Kidney epithelial cell (primary cell): ENCODE measurements around the gene NXPH4. TPM values are rescaled to one million over a fixed set of nuclear protein-coding genes. Genes with fewer than 3 reads are reported as not detected.

Experiments used
- DNase-seq: peaks from one replicate; pipeline ENCODE4 v3.0.0-alpha.2; 2010; ENCODE audit warnings: low read depth
- H3K27me3 ChIP-seq: 2 replicates; pipeline ENCODE4 v1.6.0; 2011; ENCODE audit warnings: low read length; ENCODE audit not compliant: control insufficient read depth, insufficient read depth
- H3K36me3 ChIP-seq: 2 replicates; pipeline ENCODE4 v1.5.1; 2011; ENCODE audit warnings: low read length; ENCODE audit not compliant: control insufficient read depth, insufficient read depth
- H3K4me3 ChIP-seq: 2 replicates; pipeline ENCODE4 v1.5.1; 2011; ENCODE audit warnings: low read depth, mild to moderate bottlenecking, control low read depth, low read length
- total RNA-seq: library from RNA; depleted of rRNA; stranded (reverse); fragments of >200 nt; gene quantifications from 2 replicates; pipeline ENCODE4 v1.2.3, GENCODE V29; 2015
- TF ChIP-seq, protein P1 (sequence below): IDR thresholded peaks from 2 replicates; pipeline ENCODE4 v1.5.1; 2011; ENCODE audit warnings: mild to moderate bottlenecking, moderate library complexity, low read length, control low read depth, inconsistent platforms; ENCODE audit not compliant: insufficient read depth, poor library complexity, severe bottlenecking

Gene NXPH4
- total RNA-seq, 1 donor from 2014 or later: 5.9 TPM

DNA sequence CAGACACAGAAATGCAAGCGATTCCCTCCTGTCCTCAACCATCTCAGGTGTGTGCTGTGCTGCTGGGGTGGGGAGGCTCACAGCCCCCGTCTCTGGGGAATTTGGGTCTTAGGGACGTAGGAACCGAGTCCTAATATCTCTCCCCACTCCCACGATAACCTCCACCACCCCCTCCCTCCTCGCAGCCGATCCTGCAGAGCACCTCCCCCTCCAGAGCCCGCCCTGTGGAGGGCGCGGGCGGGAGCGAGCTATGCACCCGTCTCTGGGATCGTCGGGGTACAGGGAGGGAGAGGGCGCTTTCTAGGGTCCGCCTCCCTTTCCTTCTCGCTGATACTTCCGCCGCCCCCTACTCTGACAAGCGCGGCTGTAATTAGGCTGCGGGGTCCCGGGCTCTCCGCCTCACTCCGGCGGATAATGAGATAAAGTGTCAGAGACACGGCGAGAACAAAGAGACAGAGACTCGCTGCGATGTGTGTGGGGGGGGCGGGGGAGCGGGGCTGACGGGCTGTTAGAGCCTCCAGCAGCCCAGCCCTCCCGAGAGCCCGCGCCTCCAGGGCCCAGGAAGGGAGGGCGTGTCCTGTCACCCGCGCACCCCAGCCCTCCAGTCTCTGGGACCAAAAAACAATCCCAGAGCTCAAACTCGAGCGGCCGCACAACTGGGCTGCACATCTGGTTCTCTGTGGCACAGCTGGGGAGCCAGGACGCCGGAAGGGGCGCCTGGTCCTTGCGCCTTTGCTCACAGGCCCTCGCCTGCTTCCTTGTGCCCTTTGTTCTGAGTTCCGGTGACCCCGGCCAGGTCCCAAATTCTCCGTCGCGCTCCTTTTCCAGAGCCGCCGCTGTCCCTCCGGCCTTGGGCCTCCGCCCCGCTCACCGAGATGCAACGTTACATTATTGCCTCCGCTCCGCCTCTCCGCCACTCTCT is 21.6 kb downstream of the NXPH4 start:
- no peak for DNase-seq
- Histone ChIP-seq H3K27me3 (peaks cover 80% of the 10 kb centered on the region), H3K4me3 (peak overlapping the region; percentile 26), H3K36me3 (peaks cover 1% of the 10 kb centered on the region)
- TF ChIP-seq, protein P1, sequence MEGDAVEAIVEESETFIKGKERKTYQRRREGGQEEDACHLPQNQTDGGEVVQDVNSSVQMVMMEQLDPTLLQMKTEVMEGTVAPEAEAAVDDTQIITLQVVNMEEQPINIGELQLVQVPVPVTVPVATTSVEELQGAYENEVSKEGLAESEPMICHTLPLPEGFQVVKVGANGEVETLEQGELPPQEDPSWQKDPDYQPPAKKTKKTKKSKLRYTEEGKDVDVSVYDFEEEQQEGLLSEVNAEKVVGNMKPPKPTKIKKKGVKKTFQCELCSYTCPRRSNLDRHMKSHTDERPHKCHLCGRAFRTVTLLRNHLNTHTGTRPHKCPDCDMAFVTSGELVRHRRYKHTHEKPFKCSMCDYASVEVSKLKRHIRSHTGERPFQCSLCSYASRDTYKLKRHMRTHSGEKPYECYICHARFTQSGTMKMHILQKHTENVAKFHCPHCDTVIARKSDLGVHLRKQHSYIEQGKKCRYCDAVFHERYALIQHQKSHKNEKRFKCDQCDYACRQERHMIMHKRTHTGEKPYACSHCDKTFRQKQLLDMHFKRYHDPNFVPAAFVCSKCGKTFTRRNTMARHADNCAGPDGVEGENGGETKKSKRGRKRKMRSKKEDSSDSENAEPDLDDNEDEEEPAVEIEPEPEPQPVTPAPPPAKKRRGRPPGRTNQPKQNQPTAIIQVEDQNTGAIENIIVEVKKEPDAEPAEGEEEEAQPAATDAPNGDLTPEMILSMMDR: no peak

DNA sequence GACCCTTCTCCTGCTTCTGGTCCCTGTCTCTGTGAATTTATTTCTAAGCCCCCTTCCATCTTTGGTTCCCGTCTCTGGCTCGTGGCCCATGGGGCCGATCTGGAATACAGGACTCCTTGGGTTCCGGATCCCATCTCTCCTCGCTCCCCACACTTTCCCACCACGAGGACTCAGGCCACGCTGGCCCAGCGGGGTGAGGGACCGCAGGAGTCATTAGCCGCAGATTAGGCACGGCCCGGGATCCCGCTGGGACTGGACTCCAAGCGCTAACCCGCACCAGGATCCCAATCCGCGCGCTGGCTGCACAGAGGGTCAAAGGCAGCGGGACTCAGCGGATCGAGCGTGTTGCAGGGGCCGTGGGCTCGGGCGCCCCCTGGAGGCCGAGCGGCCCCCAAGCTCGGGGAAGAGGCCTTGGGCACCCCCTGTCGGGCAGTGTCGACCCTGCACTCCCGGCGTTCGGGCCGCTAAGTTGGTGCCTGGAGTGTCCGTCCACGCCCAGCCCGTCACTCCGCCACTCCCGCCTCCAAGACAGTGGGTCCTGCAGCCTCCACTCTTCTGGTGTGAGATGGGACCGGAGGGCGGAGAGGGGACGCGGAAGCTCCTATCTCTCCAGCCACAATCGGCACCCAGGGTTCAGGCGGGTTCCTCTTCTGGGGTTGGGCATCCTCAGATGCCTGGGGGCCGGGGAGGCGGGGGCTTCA is 22.4 kb downstream of the NXPH4 start:
- H3K36me3 ChIP-seq: no peaks in the 10 kb centered on the region
- peak overlapping the region; percentile 26 for H3K4me3 ChIP-seq
- TF ChIP-seq, protein P1: peak; percentile 100
- H3K27me3 ChIP-seq: peaks cover 87% of the 10 kb centered on the region
- peak; percentile 25 for DNase-seq

DNA sequence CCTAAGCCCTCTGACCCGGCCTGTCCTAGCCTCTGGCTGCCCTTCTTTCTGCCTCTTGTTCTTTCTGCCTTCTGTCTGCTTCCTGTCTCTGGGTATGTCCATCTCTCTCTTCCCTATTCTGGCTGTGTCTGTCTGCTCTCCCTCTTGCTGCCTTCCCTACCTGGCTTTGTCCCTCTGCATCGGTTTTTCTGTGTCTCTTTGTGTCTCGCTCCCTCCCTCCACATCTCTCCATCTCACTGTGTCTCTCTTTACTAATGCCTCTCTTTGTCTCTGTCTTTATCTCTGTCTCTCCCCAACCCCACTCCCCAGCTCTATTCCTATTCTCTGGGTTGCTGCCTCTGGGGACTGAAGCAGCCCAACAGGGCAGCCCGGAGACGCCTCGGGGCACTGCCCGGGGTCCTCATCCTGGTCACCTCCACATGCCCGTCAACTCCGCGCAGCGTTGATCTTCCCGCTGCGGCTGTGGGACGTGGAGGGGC is 23.0 kb downstream of the NXPH4 start:
- Histone ChIP-seq H3K4me3 (peak overlapping the region; percentile 38), H3K27me3 (peaks cover 92% of the 10 kb centered on the region), H3K36me3 (no peaks in the 10 kb centered on the region)
- no peak for DNase-seq
- TF ChIP-seq, protein P1: peak; percentile 6

DNA sequence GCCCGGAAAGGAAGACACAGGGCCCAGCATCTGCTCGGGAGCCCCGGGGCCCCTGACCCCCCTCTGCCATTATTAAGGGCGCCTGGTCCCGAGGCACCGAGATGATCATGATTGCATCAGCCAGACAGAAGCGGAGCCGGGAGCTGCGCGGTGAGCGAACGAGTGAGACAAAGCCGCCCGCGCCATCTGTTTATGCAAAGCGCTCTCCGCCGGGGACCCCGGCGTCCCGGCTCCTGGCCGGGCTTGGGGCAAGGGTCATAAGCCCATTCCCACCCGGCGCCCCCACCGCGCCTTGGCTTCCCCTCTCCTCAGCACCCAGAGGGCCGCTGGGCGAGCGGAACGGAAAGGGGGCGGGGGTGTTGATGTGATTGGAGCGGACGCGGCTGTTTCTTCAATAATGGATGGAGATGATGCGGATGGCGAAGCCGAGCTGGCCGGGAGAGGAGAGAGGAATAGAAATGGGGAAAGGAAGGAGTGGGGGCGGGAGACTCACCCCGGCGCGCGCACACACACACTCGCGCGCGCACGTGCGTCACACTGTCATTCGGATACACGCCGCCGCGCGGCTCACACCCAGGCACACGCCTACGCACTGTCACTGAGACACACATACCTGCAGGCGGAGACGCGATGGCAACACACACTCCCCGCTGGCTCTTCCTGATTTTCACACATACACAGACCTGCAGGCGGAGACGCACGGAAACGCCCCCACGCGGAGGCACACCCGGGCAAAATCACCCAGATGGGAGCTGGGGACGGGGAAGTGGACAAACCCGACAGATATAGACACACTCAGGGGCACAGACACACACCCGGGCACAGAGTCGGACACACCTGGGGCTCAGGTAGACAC is 23.7 kb downstream of the NXPH4 start:
- TF ChIP-seq, protein P1: no peak
- no peaks in the 10 kb centered on the region for H3K36me3 ChIP-seq
- H3K4me3 ChIP-seq: peak overlapping the region; percentile 38
- DNase-seq: no peak
- H3K27me3 ChIP-seq: peaks cover 88% of the 10 kb centered on the region

DNA sequence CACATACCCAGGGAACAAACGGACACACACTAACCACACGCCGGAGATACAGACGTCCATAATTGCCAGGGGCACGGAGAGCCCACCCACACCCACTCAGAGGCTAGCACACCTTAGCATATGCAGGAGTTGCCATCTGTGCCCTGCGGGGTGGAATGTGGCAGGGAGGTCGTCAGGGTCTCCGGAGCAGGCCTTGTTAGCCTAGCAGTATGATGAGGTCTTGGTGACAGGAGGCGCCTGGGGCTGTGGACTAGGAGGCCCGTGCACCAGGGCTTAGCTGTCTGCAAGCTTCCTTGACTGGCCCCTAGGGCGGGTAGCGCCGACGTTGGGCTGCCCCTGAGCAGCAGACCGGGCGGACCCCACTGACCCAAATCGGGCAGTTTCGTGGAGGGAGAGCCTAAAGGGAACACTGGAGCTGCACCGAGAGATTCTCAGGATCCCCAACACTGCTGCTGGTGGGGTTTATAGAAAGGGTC is 24.4 kb downstream of the NXPH4 start:
- Histone ChIP-seq H3K4me3 (no peak overlapping the region), H3K36me3 (no peaks in the 10 kb centered on the region), H3K27me3 (peaks cover 83% of the 10 kb centered on the region)
- TF ChIP-seq, protein P1: no peak
- no peak for DNase-seq
